Right ventricle myocardium inferior (tissue), 1 donor: ENCODE measurements around the gene KCTD10. TPM values are rescaled to one million over a fixed set of nuclear protein-coding genes. Genes with fewer than 3 reads are reported as not detected.
A peak's percentile ranks its signal among the peaks of the same experiment; 100 is the strongest.
"Not testable (repeated sequence)": the region's sequence is repeated elsewhere in the genome, so short reads cannot be mapped to it uniquely, and the experiment has no call there.

Source experiments
- ATAC-seq: fragments of 200-7000 bp; cut with Tn5 transposase; one replicate; pipeline ENCODE4 v1.9.1; 2020; ENCODE audit warnings: mild to moderate bottlenecking, moderate library complexity
- DNase-seq: peaks from one replicate; pipeline ENCODE4 v3.0.0; 2021; ENCODE audit errors: missing footprints
- intact Hi-C: fragments of 100-400 bp; cut with DNase I; formaldehyde crosslinking; loops from one replicate; pipeline ENCODE4 v1.11.0; 2022
- total RNA-seq: library from RNA; stranded (reverse); fragmentation: NEBNext Ultra II Directional; extraction: Animal tissue kit (Norgen Biotek cat#: 25700); gene quantifications from one replicate; pipeline ENCODE4 v1.2.1, GENCODE V29; 2021
- donor health status: DM: no; HTN: yes; CAD: no; lungs with severe emphysema.

The KCTD10 gene
- total RNA-seq, 1 donor from 2014 or later: 32.2 TPM

GRCh38 chr12:109477963-109478315 is 839 bp upstream of the KCTD10 start:
- intact Hi-C loops: loop anchor here (2.0 kb wide), 1 partner anchor 45 kb away; no protein-coding TSS in a partner anchor
- ATAC-seq: no peak
- DNase-seq: no peak

DNA sequence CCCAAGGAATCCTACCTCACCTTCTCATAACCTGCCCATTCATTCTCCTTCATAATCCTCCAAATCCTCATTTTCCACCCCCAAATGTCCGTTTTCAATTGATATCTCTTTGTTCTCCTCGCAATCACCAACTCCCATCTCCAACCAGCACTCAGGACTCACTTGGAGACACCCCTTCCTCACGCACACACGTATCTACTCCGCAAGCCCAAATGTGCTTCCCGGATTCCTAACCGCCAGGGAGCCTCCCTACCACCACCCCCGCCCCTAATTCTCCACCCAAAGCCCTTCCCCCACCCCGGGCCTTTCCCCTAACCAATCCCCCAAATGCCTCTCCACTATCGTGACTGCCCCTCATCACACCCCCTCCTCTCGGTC is 304 bp downstream of the KCTD10 start:
- intact Hi-C loops: loop anchor here (2.0 kb wide), 1 partner anchor 44 kb away; no protein-coding TSS in a partner anchor
- no peak for ATAC-seq

GRCh38 chr12:109475993-109476806 is 900 bp downstream of the KCTD10 start:
- ATAC-seq: no peak
- no peak for DNase-seq
- intact Hi-C loops: loop anchor here (2.0 kb wide), 1 partner anchor 43 kb away; no protein-coding TSS in a partner anchor

More for the DNA sequence above, 304 bp downstream of the KCTD10 start:
- DNase-seq: no peak

DNA sequence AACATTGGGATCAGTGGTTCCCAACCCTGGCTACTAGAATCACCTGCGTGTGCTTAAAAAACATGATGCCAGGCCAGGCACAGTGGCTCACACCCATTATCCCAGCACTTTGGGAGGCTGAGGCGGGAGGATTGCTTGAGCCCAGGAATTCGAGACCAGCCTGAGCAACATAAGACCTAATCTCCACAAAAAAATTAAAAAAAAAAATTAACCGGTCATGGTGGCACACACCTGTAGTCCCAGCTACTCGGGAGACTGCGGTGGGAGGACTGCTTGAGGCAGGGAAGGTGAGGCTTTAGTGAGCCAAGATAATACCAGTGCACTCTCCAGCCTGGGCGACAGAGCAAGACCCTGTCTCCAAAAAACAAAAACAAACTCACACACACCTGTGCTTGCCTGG is 2.0 kb downstream of the KCTD10 start:
- intact Hi-C loops: no loop called here
- no peak for DNase-seq
- no peak for ATAC-seq

- DNase-seq, ATAC-seq, intact Hi-C loops: not testable (repeated sequence)
These were observed 3.4 kb downstream of the KCTD10 start for GRCh38 chr12:109473526-109474270.

DNA sequence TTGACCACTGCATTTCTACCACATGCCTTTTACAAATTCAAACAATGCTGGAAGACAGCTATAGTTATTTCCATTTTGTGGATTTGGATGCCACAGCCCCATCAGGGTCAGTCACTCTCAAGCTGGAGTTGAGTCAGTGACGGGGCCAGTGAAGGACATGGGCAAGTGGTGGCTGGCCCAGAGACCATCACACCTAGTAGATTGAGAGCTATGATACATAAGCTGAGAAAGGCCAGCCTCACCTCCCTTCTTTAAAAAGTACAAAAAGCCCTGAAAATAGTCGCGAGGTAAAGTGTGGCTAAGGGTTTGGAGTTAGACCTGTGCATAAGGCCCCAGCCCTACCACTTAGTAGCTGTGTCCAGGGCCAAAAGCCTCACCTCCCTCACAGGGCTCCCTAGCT is 4.1 kb downstream of the KCTD10 start:
- intact Hi-C loops: no loop called here
- DNase-seq (no peak), ATAC-seq (no peak)

DNA sequence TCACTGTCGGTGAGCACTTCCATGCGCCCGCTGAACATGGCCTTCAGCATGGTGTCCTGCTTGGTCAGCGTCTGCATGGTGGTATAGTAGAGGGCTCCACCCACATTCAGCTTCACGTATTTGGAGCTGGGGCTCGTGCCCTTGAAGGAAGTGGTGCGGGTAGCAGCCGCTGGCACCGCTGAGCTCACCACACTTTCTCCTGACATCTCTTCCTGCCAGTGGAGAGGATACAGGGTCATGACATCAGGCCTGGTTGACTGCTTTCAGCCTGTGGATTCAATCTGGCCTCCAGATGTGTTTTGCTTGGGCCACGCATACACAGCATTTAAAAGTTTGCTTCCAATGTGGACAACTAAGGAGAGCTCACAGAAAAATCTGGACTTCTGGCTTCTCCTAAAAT is 7.6 kb downstream of the KCTD10 start:
- intact Hi-C loops: no loop called here
- DNase-seq (no peak), ATAC-seq (no peak)

DNA sequence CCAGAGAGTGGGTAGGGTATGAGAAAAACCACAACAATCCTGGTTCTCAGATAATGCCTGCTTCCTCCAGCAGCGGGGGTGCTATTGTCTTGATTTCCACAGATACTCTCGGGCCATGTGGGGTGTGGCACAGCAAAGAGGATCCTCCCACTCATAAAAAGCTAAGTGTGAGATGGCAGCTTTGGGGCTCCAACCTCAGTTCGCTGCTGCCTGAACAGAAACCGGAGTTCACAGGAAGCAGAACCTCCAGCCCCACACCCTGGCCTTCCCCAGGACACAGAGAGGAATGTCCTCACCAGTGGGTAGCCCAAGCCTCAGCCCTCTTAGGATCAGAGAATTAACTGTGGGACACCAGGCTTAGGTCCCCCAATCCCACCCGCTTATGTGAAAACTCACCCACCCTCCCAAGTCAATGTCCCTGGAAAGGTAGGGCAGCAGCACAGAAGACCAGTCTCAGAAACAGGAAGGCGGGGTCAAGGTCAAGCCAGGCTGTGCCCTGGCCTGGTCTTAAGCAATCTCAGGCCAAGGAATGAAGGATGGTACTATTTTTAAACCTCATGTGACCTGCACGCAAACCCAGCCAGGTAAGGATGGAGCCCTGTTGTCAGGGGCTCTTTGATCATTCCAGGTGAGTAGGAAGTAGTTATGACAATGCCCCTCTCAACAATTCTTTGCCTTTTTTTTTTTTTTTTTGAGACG is 9.0 kb downstream of the KCTD10 start:
- intact Hi-C loops: no loop called here
- no peak for DNase-seq
- ATAC-seq: no peak

DNA sequence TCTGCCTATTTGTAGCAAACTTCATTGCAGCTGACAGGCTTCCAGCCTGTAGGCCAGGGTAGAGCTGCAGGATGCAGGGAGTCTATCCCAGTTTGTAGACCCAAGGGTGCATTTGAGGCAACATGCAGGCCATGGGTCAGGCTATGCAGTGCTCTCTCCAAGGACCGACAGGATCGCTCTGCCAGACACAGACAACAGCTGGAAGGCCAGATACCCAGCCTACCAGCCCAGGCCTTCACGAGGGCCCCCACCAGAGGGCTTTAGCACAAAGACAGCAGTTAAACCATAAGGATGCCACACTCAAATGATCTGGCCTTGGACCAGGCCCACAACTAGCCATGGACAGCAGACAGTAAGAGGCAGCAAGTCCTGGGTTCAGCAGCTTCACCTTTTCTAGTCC is 10.3 kb downstream of the KCTD10 start:
- DNase-seq (no peak), ATAC-seq (no peak)
- intact Hi-C loops: no loop called here

DNA sequence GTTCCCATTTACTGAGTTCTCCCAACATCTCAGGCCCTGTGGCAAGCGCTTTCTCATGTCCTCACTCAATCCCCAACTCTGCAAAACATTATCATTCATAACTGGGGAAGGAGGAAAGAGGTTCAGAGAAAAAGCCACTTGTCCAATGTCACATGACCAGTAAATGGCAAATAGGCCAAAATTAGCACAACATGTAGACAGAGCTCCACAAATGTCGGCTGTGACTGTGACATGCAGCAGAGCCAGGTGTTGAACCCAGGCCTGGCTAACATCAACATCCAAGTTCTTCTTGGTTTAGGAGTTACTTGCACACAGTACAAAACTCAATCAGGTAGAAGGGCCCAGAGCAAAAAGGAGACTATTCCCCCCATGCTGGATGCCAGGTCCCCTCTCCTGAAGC is 10.8 kb downstream of the KCTD10 start:
- intact Hi-C loops: no loop called here
- DNase-seq: no peak
- no peak for ATAC-seq

DNA sequence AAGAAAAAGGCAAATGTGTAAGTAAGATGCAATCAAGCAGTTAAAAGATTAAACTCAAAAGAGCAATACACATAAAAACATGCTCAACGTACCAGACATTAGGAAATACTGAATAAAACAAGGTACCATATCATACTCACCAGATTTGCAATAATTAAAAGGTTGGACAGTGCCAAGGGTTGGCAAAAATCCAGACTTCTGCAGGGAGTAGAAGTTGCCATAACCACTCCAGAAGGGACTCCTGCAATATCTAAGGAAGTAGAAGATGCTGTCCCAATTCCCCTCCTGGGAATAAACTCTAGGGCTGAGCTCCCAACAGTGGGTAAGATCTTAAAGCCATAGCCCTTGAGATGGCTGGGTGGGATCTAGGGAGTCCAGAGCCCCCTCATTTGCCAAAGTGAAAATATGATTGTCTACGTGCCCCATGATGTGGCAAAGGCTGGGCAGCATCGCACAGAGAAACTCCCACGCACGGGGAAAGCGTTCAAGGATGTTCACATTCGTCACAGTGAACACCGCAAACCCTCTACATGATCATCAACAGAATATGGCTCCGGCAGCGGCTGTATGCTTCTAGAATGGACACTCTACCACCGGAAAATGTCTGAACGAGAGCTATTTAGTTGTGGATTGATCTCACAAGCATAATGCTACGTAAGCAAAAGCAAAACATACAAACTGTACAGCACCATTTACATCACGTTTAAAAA is 12.3 kb downstream of the KCTD10 start:
- intact Hi-C loops: no loop called here
- DNase-seq (no peak), ATAC-seq (no peak)

GRCh38 chr12:109463756-109464155 is 13.3 kb downstream of the KCTD10 start:
- intact Hi-C loops: no loop called here
- no peak for DNase-seq
- no peak for ATAC-seq

- intact Hi-C loops: no loop called here
- DNase-seq: peak; percentile 87
- peak; percentile 81 for ATAC-seq
These were observed 14.0 kb downstream of the KCTD10 start for GRCh38 chr12:109462868-109463692.

- DNase-seq: peak; percentile 94
- peak; percentile 94 for ATAC-seq
- intact Hi-C loops: no loop called here
These were observed 15.0 kb downstream of the KCTD10 start for GRCh38 chr12:109461846-109462756.

DNA sequence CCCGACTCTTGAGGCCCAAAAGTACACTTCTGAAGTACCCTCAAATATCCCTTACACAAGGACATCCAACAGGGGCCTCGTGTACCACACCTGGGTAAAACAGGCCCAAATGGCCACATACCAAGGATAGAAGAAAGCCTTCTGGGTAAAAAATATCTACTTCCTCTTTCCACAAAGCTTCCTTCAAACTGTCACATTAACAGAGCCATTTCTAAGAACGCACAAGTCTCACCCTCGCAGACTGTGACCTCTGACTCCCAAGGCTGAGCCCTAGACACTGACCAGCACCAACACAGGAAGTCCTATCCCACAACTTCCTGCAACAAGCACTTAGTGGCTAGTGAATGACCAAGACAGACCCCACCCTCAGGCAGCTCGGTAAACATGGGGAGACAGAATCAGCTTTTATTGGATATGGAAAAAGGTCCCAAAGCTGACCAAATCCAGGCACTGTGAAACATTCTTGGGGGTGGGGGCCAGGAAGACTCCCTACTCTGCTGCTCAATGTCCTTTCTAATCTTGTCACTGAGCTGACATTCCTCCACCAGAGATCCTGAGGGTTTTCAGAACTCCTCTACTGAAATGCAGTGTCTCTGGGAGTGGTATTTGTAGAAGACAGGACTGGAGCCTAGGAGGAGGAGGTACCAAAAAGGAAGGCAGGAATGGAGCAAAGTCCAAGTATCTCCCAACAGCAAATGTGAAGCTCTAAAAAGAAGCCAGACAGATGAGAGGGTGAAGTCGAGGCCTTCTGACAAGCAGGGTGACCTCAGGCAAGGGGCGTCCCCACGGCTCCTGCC is 15.9 kb downstream of the KCTD10 start:
- no peak for DNase-seq
- intact Hi-C loops: no loop called here
- ATAC-seq: no peak

DNA sequence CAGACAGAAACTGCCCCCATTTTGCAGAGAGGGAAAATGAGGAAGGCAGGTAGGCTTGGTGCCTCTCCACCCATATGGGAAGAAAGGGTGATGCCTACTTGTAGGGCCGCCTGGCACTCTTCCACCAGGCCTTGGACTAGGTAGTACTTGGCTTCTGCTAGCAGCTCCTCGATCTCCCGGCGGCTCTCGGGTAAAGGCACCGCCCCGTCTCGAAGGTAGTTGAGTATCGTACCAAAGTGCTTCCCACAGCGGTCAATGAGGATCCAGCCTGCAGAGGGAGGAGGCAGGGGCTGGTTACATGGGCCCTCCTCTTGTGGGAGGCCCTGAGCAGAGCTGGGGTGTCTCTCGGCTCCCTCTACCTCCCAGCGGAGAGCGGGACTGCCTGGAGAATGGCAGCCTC is 16.6 kb downstream of the KCTD10 start:
- ATAC-seq: no peak
- intact Hi-C loops: no loop called here
- no peak for DNase-seq
